IMR-90 (cell line): Measurements from ENCODE around the gene COG1.

Source experiments
- BHLHE40 ChIP-seq: fragments of 150-350 bp; IDR thresholded peaks from 2 replicates; pipeline ENCODE4 v1.6.1; 2016; ENCODE audit warnings: mild to moderate bottlenecking, low read depth, low read length
- CEBPB ChIP-seq: IDR thresholded peaks from 2 replicates; pipeline ENCODE4 v1.6.1; 2012; ENCODE audit warnings: low read depth, low read length, improper control_type of control experiment
- FOS ChIP-seq: fragments of 150-350 bp; IDR thresholded peaks from 2 replicates; pipeline ENCODE4 v1.6.1; 2016; ENCODE audit warnings: low read depth, low read length
- MAFK ChIP-seq: IDR thresholded peaks from 2 replicates; pipeline ENCODE4 v1.6.1; 2012; ENCODE audit warnings: low read depth, low read length, improper control_type of control experiment
- MAZ ChIP-seq: IDR thresholded peaks from 2 replicates; pipeline ENCODE4 v1.6.1; 2012; ENCODE audit warnings: low read depth, mild to moderate bottlenecking, low read length, improper control_type of control experiment, moderate library complexity, borderline replicate concordance
- MXI1 ChIP-seq: IDR thresholded peaks from 2 replicates; pipeline ENCODE4 v1.6.1; 2012; ENCODE audit warnings: low read depth, mild to moderate bottlenecking, low read length, moderate library complexity, borderline replicate concordance
- POLR2A ChIP-seq: IDR thresholded peaks from 2 replicates; pipeline ENCODE4 v1.6.1; 2012; ENCODE audit warnings: mild to moderate bottlenecking, low read depth, low read length
- RFX5 ChIP-seq: IDR thresholded peaks from 2 replicates; pipeline ENCODE4 v1.8.0; 2012; ENCODE audit warnings: low read depth, mild to moderate bottlenecking, low read length, moderate library complexity
- TF ChIP-seq, protein P1 (sequence below): conservative IDR thresholded peaks from 2 replicates; pipeline ENCODE4 v1.5.1; 2012; ENCODE audit warnings: mild to moderate bottlenecking, low read depth, low read length, improper control_type of control experiment
- TF ChIP-seq, protein P2 (sequence below): fragments of 150-350 bp; IDR thresholded peaks from 2 replicates; pipeline ENCODE4 v1.6.1; 2017; ENCODE audit warnings: mild to moderate bottlenecking, antibody characterized with exemption, low read length, low read depth

DNA sequence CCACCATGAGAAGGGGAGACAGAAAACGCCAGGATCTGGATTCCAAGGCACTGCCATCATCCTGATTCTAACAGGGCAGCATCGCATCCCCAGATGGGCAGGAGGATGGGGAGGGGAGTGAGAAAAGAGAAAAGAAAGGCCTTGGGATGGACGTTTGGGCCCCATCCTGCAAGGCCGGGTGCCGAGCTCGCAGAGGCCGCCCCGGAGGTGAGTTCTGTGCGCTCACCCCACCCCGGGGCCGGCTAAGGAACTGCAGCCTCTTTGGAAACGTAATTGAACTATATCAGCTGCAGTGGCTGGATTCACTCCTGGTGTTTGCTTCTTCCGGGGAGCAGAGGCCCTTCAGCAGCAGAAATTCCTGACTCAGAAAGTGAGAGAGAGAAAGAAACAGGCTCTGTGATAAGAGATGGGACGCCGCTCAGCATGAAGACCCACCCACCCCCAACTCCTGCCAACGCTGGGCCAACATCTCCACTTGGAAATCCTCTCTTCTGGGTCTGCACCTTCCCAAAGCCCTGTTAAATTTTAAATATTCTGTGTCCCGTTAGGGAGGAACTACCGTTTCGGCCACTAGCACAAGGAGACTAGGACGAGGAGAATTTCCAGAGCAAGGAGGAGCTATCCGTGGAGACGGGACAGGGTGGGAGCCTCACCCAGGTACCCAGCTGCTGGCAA, 36.6 kb upstream of the COG1 start:
- TF ChIP-seq, protein P1, sequence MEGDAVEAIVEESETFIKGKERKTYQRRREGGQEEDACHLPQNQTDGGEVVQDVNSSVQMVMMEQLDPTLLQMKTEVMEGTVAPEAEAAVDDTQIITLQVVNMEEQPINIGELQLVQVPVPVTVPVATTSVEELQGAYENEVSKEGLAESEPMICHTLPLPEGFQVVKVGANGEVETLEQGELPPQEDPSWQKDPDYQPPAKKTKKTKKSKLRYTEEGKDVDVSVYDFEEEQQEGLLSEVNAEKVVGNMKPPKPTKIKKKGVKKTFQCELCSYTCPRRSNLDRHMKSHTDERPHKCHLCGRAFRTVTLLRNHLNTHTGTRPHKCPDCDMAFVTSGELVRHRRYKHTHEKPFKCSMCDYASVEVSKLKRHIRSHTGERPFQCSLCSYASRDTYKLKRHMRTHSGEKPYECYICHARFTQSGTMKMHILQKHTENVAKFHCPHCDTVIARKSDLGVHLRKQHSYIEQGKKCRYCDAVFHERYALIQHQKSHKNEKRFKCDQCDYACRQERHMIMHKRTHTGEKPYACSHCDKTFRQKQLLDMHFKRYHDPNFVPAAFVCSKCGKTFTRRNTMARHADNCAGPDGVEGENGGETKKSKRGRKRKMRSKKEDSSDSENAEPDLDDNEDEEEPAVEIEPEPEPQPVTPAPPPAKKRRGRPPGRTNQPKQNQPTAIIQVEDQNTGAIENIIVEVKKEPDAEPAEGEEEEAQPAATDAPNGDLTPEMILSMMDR = peak; percentile 81
- TF ChIP-seq CEBPB = no peak
- TF ChIP-seq RFX5 = no peak
- no peak for TF ChIP-seq MXI1
- TF ChIP-seq BHLHE40 = no peak
- TF ChIP-seq MAZ = no peak; the same call in 1 of the 2 replicates
- TF ChIP-seq, protein P2, sequence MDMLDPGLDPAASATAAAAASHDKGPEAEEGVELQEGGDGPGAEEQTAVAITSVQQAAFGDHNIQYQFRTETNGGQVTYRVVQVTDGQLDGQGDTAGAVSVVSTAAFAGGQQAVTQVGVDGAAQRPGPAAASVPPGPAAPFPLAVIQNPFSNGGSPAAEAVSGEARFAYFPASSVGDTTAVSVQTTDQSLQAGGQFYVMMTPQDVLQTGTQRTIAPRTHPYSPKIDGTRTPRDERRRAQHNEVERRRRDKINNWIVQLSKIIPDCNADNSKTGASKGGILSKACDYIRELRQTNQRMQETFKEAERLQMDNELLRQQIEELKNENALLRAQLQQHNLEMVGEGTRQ = no peak
- TF ChIP-seq POLR2A = no peak
- TF ChIP-seq FOS = no peak
- TF ChIP-seq MAFK = no peak
